ENCODE results near the gene ABCA7. TPM values are rescaled to one million over a fixed set of nuclear protein-coding genes. Genes with fewer than 3 reads are reported as not detected.

Gene ABCA7
- total RNA-seq, 2 experiments from 2014 or later, result 114 to 118 TPM

- H3K36me3 ChIP-seq (ENCODE audit: insufficient read depth, low read length), result peaks cover 78% of the 10 kb centered on the region
- intact Hi-C loops (cut with DNase I, micrococcal nuclease), result loop anchor here (1.0 to 5.0 kb wide), 4 partner anchors 10 to 175 kb away; partner anchors contain the start of gene ARHGAP45 (in 1 of the 2)
- H3K4me3 Mint-ChIP-seq, result peak overlapping the region; percentile 98
- ChIA-PET CTCF (interaction anchor here (0.7 to 3.8 kb wide), 4 partner anchors 11 to 117 kb away, joined by 3 to 24 read pairs (median 7); partner anchors contain the start of gene ABCA7), POLR2A (interaction anchor here (0.6 to 21.0 kb wide), 16 partner anchors 4 to 192 kb away, joined by 3 to 1253 read pairs (median 5); partner anchors contain the start of genes ABCA7, ARHGAP45, CIRBP and CNN2)
- H3K27ac Mint-ChIP-seq, result peak overlapping the region; percentile 98
- DNase-seq (peak; percentile 85 to 98 (median 94)), ATAC-seq (ENCODE audit: poor library complexity) (peak; percentile 65)
- H3K4me3 ChIP-seq (ENCODE audit: low read length), result peak overlapping the region; percentile 86
- peaks cover 4% of the 10 kb centered on the region for H3K27me3 Mint-ChIP-seq
- peak overlapping the region; percentile 83 to 96 for H3K27ac ChIP-seq (ENCODE audit: low read depth in 1 of 2, low read length in 2 of 2)
- no peaks in the 10 kb centered on the region for H3K9me3 Mint-ChIP-seq
- H3K9me3 ChIP-seq (ENCODE audit: control insufficient read depth in 1 of 2, insufficient read depth in 1 of 2, low read length in 2 of 2), result no peaks in the 10 kb centered on the region
- TF ChIP-seq, protein P1, sequence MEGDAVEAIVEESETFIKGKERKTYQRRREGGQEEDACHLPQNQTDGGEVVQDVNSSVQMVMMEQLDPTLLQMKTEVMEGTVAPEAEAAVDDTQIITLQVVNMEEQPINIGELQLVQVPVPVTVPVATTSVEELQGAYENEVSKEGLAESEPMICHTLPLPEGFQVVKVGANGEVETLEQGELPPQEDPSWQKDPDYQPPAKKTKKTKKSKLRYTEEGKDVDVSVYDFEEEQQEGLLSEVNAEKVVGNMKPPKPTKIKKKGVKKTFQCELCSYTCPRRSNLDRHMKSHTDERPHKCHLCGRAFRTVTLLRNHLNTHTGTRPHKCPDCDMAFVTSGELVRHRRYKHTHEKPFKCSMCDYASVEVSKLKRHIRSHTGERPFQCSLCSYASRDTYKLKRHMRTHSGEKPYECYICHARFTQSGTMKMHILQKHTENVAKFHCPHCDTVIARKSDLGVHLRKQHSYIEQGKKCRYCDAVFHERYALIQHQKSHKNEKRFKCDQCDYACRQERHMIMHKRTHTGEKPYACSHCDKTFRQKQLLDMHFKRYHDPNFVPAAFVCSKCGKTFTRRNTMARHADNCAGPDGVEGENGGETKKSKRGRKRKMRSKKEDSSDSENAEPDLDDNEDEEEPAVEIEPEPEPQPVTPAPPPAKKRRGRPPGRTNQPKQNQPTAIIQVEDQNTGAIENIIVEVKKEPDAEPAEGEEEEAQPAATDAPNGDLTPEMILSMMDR (IDR thresholded peaks at IDR 0.05), result no peak
- H3K27me3 ChIP-seq (ENCODE audit: control insufficient read depth in 1 of 2, insufficient read depth in 2 of 2, low read length in 2 of 2), result no peaks in the 10 kb centered on the region
- peaks cover 91% of the 10 kb centered on the region for H3K4me1 ChIP-seq (ENCODE audit: insufficient read depth, low read length)
- H3K4me1 Mint-ChIP-seq (ENCODE audit: low read depth), result peaks cover 61% of the 10 kb centered on the region
- H3K36me3 Mint-ChIP-seq (ENCODE audit: low read depth), result peaks cover 87% of the 10 kb centered on the region
Measured at GRCh38 chr19:1076951-1077350, 37.0 kb downstream of the ABCA7 start.

DNA sequence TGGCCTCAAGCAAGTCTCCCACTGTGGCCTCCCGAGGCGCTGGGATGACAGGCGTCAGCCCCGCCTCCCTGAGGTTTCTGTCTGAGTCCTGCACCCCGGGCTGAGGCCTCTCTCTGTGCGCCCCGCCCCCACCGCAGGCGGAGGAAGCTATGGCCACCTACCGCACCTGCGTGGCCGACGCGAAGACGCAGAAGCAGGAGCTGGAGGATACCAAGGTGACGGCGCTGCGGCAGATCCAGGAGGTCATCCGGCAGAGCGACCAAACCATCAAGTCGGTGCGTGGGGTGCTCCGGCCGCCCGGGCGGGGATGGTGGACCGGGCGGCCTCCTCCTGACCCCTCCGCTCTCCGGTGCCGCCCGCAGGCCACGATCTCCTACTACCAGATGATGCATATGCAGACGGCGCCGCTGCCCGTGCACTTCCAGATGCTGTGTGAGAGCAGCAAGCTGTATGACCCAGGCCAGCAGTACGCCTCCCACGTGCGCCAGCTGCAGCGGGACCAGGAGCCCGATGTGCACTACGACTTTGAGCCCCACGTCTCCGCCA lies 39.7 kb downstream of the ABCA7 start:
- intact Hi-C loops (cut with DNase I, micrococcal nuclease), result loop anchor here in 1 of 2 experiments (5.0 kb wide), 1 partner anchor 173 kb away; no protein-coding TSS in a partner anchor
- peaks cover 49% of the 10 kb centered on the region for H3K4me1 Mint-ChIP-seq (ENCODE audit: low read depth)
- ChIA-PET CTCF (interaction anchor here (0.7 to 3.8 kb wide), 5 partner anchors 8 to 23 kb away, joined by 3 to 24 read pairs (median 4); no protein-coding TSS in a partner anchor), POLR2A (interaction anchor here (1.3 to 21.0 kb wide), 7 partner anchors 3 to 58 kb away, joined by 4 to 1253 read pairs (median 154); partner anchors contain the start of genes ABCA7, ARHGAP45, CNN2 and RNU6-2)
- peaks cover 90% of the 10 kb centered on the region for H3K4me1 ChIP-seq (ENCODE audit: insufficient read depth, low read length)
- peaks cover 4% of the 10 kb centered on the region for H3K27me3 Mint-ChIP-seq
- no peak for ATAC-seq (ENCODE audit: poor library complexity)
- peak overlapping the region; percentile 98 for H3K4me3 Mint-ChIP-seq
- peaks cover 85% of the 10 kb centered on the region for H3K36me3 Mint-ChIP-seq (ENCODE audit: low read depth)
- peak overlapping the region; percentile 86 for H3K4me3 ChIP-seq (ENCODE audit: low read length)
- H3K27me3 ChIP-seq (ENCODE audit: control insufficient read depth in 1 of 2, insufficient read depth in 2 of 2, low read length in 2 of 2), result no peaks in the 10 kb centered on the region
- peak overlapping the region; percentile 98 for H3K27ac Mint-ChIP-seq
- TF ChIP-seq, protein P1 (IDR thresholded peaks at IDR 0.05), result no peak
- peak in 11 of 14 experiments; percentile 44 to 83 (median 72) for DNase-seq
- peak overlapping the region; percentile 9 to 56 for H3K27ac ChIP-seq (ENCODE audit: low read depth in 1 of 2, low read length in 2 of 2)
- peaks cover 77% of the 10 kb centered on the region for H3K36me3 ChIP-seq (ENCODE audit: insufficient read depth, low read length)
- H3K9me3 Mint-ChIP-seq, result no peaks in the 10 kb centered on the region
- H3K9me3 ChIP-seq (ENCODE audit: control insufficient read depth in 1 of 2, insufficient read depth in 1 of 2, low read length in 2 of 2), result no peaks in the 10 kb centered on the region

DNA sequence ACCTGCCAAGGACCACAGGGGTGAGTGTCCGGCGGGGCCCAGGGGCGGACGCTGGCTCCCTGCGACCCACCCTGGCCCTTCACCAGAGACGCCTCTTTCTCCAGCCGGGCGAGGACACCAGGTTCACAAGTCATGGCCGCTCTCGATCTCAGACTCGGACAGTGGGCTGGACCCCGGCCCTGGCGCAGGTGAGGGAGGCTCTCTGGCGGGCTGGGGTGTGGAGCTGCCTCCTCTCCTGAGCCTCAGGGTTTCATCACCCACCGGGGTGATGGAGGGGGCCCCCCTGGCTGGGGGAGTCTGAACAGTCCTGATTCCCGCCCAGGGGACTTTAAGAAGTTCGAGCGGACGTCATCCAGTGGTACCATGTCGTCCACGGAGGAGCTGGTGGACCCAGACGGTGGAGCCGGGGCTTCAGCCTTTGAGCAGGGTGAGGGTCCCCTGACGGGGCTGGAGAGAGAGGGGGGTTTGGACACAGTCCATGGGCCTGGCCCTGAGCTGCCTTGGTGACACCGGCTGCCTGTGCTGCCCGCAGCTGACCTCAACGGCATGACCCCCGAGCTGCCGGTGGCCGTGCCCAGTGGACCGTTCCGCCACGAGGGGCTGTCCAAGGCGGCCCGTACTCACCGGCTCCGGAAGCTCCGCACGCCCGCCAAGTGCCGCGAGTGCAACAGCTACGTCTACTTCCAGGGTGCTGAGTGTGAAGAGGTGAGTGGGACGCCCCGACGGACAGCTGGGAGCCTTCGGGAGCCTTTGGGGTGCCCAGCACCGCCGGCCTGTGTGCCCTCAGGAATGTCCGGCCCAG lies 40.7 kb downstream of the ABCA7 start:
- Histone ChIP-seq H3K27ac (ENCODE audit: low read depth in 1 of 2, low read length in 2 of 2) (peak overlapping the region; percentile 22 to 56), H3K4me1 (ENCODE audit: insufficient read depth, low read length) (peaks cover 89% of the 10 kb centered on the region), H3K27me3 (ENCODE audit: control insufficient read depth in 1 of 2, insufficient read depth in 2 of 2, low read length in 2 of 2) (no peaks in the 10 kb centered on the region), H3K9me3 (ENCODE audit: control insufficient read depth in 1 of 2, insufficient read depth in 1 of 2, low read length in 2 of 2) (no peaks in the 10 kb centered on the region), H3K4me3 (ENCODE audit: low read length) (peak overlapping the region; percentile 86), H3K36me3 (ENCODE audit: insufficient read depth, low read length) (peaks cover 78% of the 10 kb centered on the region)
- Mint-ChIP-seq H3K36me3 (ENCODE audit: low read depth) (peaks cover 89% of the 10 kb centered on the region), H3K9me3 (no peaks in the 10 kb centered on the region), H3K4me1 (ENCODE audit: low read depth) (peaks cover 53% of the 10 kb centered on the region), H3K4me3 (peak overlapping the region; percentile 60), H3K27ac (peak overlapping the region; percentile 98), H3K27me3 (peaks cover 4% of the 10 kb centered on the region)
- DNase-seq (peak in 3 of 14 experiments; percentile 10 to 55 (median 33)), ATAC-seq (ENCODE audit: poor library complexity) (no peak)
- ChIA-PET POLR2A (interaction anchor here (1.0 to 21.0 kb wide), 10 partner anchors 2 to 78 kb away, joined by 4 to 1253 read pairs (median 8); partner anchors contain the start of genes ABCA7, ARHGAP45, CNN2 and GPX4), CTCF (interaction anchor here (1.0 to 3.8 kb wide), 7 partner anchors 7 to 164 kb away, joined by 3 to 24 read pairs (median 6); no protein-coding TSS in a partner anchor)
- intact Hi-C loops (cut with DNase I, micrococcal nuclease), result no loop called here
- TF ChIP-seq, protein P1 (IDR thresholded peaks at IDR 0.05), result no peak

Data from CD4-positive, alpha-beta T cell (primary cell).